ENCODE data around the gene SAG.

The SAG gene

GRCh38 chr2:233363744-233364235 lies 56.2 kb downstream of the SAG start:
- Histone ChIP-seq H3K27me3 (ENCODE audit: insufficient read depth, low read length, poor library complexity) (no peaks in the 10 kb centered on the region), H3K79me1 (ENCODE audit: low read length) (peaks cover 4% of the 10 kb centered on the region), H3K23ac (ENCODE audit: low read length) (no peak overlapping the region), H4K5ac (ENCODE audit: low read length) (no peak overlapping the region), H2AK5ac (ENCODE audit: low read length) (no peak overlapping the region), H3K4ac (ENCODE audit: low read depth, low read length) (no peak overlapping the region), H3K36me3 (ENCODE audit: control insufficient read depth, insufficient read depth, low read length) (no peaks in the 10 kb centered on the region), H3K4me3 (ENCODE audit: low read length) (no peak overlapping the region), H3K18ac (ENCODE audit: low read length) (no peak overlapping the region), H3K56ac (ENCODE audit: low read length) (no peak overlapping the region), H3K79me2 (ENCODE audit: control insufficient read depth, insufficient read depth, low read length) (no peaks in the 10 kb centered on the region), H3K9ac (ENCODE audit: low read length) (no peak overlapping the region), H2BK15ac (replicated peaks; ENCODE audit: low read depth) (no peak overlapping the region), H3K4me2 (ENCODE audit: low read length) (no peak overlapping the region), H2BK5ac (ENCODE audit: low read length) (no peak overlapping the region), H4K8ac (ENCODE audit: low read depth, low read length) (no peak overlapping the region), H3K4me1 (ENCODE audit: control insufficient read depth, low read depth, low read length) (no peaks in the 10 kb centered on the region), H3K27ac (ENCODE audit: low read depth, low read length) (no peak overlapping the region), H2BK120ac (ENCODE audit: low read depth, low read length) (no peak overlapping the region)
- no peak for DNase-seq
- WGBS (ENCODE audit: extremely low coverage, insufficient coverage, low lambda C conversion rate), result no CpG with 5 or more reads among the region's 6 CpGs

DNA sequence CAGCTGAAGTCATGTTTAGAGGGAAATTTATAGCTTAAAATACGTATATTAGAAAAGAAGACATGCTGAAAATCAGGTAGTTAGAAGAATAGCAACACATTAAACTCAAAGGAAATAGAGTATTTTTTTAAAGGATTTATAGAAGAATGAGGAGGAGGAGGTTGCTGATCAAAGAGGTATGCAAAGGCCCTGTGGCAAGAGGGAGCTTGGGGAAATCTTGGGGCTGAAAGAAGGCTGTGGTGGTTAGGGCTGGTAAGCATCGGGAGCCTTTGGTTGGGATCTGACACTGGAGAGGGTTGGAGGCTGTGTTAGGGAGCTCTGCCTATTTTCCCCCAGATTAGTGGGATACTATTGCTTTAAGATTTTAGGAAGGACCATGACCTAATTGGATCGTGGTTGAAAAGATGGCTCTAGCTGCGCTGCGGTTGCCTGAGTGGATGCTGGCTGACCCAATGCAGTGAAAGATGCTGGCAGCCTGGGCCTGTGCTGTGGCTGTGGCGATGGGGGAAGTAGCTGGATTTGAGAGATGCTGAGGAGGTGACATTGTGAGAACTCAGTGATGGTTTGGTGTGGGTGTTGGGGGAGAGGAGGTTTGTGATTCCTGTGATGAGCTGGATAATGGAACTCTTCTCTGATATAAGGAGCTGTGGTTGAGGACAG lies 58.4 kb downstream of the SAG start:
- H3K4ac ChIP-seq (ENCODE audit: low read depth, low read length), result no peak overlapping the region
- WGBS (ENCODE audit: extremely low coverage, insufficient coverage, low lambda C conversion rate), result no CpG with 5 or more reads among the region's 6 CpGs
- H3K23ac ChIP-seq (ENCODE audit: low read length), result no peak overlapping the region

DNA sequence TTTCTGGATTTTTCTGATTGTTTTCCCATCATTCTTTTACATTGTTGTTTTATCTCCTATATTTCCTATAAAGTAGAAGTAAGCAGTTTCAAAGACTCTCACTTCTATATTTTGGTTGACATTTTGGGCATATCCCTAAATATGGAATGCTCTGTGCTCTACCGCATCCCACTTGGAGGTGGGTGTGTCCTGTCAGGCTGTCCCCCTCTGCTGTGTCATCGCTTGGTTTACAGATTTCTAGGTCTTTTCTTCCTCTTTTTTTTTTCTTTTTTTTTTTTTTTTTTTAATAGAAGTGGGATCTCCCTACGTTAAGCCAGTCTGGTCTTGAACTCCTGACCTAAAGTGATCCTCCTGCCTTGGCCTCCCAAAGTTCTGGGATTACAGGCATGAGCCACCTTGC lies 60.0 kb downstream of the SAG start:
- Histone ChIP-seq H3K4me2 (ENCODE audit: low read length) (no peak overlapping the region), H2BK15ac (replicated peaks; ENCODE audit: low read depth) (no peak overlapping the region), H3K27ac (ENCODE audit: low read depth, low read length) (no peak overlapping the region), H3K79me2 (ENCODE audit: control insufficient read depth, insufficient read depth, low read length) (no peaks in the 10 kb centered on the region), H4K5ac (ENCODE audit: low read length) (no peak overlapping the region), H2AK5ac (ENCODE audit: low read length) (no peak overlapping the region), H3K4me1 (ENCODE audit: control insufficient read depth, low read depth, low read length) (no peaks in the 10 kb centered on the region), H3K18ac (ENCODE audit: low read length) (no peak overlapping the region), H2BK5ac (ENCODE audit: low read length) (no peak overlapping the region), H3K9ac (ENCODE audit: low read length) (no peak overlapping the region), H3K79me1 (ENCODE audit: low read length) (peaks cover 1% of the 10 kb centered on the region), H3K36me3 (ENCODE audit: control insufficient read depth, insufficient read depth, low read length) (no peaks in the 10 kb centered on the region), H3K4me3 (ENCODE audit: low read length) (no peak overlapping the region), H3K56ac (ENCODE audit: low read length) (no peak overlapping the region), H4K8ac (ENCODE audit: low read depth, low read length) (no peak overlapping the region), H3K27me3 (ENCODE audit: insufficient read depth, low read length, poor library complexity) (no peaks in the 10 kb centered on the region), H3K23ac (ENCODE audit: low read length) (no peak overlapping the region), H2BK120ac (ENCODE audit: low read depth, low read length) (no peak overlapping the region), H3K4ac (ENCODE audit: low read depth, low read length) (no peak overlapping the region)
- no peak for DNase-seq
- WGBS (ENCODE audit: extremely low coverage, insufficient coverage, low lambda C conversion rate), result no CpG with 5 or more reads among the region's 3 CpGs

More for the DNA sequence above, 58.4 kb downstream of the SAG start:
- no peak overlapping the region for H3K27ac ChIP-seq (ENCODE audit: low read depth, low read length)
- H3K4me1 ChIP-seq (ENCODE audit: control insufficient read depth, low read depth, low read length), result no peaks in the 10 kb centered on the region
- no peak overlapping the region for H4K5ac ChIP-seq (ENCODE audit: low read length)
- no peak overlapping the region for H3K9ac ChIP-seq (ENCODE audit: low read length)
- peaks cover 1% of the 10 kb centered on the region for H3K79me1 ChIP-seq (ENCODE audit: low read length)
- H2BK5ac ChIP-seq (ENCODE audit: low read length), result no peak overlapping the region
- H4K8ac ChIP-seq (ENCODE audit: low read depth, low read length), result no peak overlapping the region
- no peak overlapping the region for H3K4me3 ChIP-seq (ENCODE audit: low read length)
- no peak overlapping the region for H3K56ac ChIP-seq (ENCODE audit: low read length)
- H3K79me2 ChIP-seq (ENCODE audit: control insufficient read depth, insufficient read depth, low read length), result no peaks in the 10 kb centered on the region
- no peak overlapping the region for H3K18ac ChIP-seq (ENCODE audit: low read length)
- no peak overlapping the region for H3K4me2 ChIP-seq (ENCODE audit: low read length)
- no peak overlapping the region for H2AK5ac ChIP-seq (ENCODE audit: low read length)
- no peak overlapping the region for H2BK15ac ChIP-seq (replicated peaks; ENCODE audit: low read depth)
- no peaks in the 10 kb centered on the region for H3K27me3 ChIP-seq (ENCODE audit: insufficient read depth, low read length, poor library complexity)
- H3K36me3 ChIP-seq (ENCODE audit: control insufficient read depth, insufficient read depth, low read length), result no peaks in the 10 kb centered on the region
- no peak for DNase-seq
- H2BK120ac ChIP-seq (ENCODE audit: low read depth, low read length), result no peak overlapping the region

- no CpG with 5 or more reads among the region's 5 CpGs for WGBS (ENCODE audit: extremely low coverage, insufficient coverage, low lambda C conversion rate)
- H3K23ac ChIP-seq (ENCODE audit: low read length), result no peak overlapping the region
- H4K5ac ChIP-seq (ENCODE audit: low read length), result no peak overlapping the region
- H3K79me2 ChIP-seq (ENCODE audit: control insufficient read depth, insufficient read depth, low read length), result no peaks in the 10 kb centered on the region
- H3K79me1 ChIP-seq (ENCODE audit: low read length), result peaks cover 1% of the 10 kb centered on the region
- no peak overlapping the region for H3K27ac ChIP-seq (ENCODE audit: low read depth, low read length)
- H3K18ac ChIP-seq (ENCODE audit: low read length), result no peak overlapping the region
- H3K4ac ChIP-seq (ENCODE audit: low read depth, low read length), result no peak overlapping the region
- no peak overlapping the region for H3K4me3 ChIP-seq (ENCODE audit: low read length)
- no peak for DNase-seq
- H3K27me3 ChIP-seq (ENCODE audit: insufficient read depth, low read length, poor library complexity), result no peaks in the 10 kb centered on the region
- no peak overlapping the region for H2BK5ac ChIP-seq (ENCODE audit: low read length)
- H2BK15ac ChIP-seq (replicated peaks; ENCODE audit: low read depth), result no peak overlapping the region
- H3K4me2 ChIP-seq (ENCODE audit: low read length), result no peak overlapping the region
- no peak overlapping the region for H2BK120ac ChIP-seq (ENCODE audit: low read depth, low read length)
- no peak overlapping the region for H3K9ac ChIP-seq (ENCODE audit: low read length)
- H3K36me3 ChIP-seq (ENCODE audit: control insufficient read depth, insufficient read depth, low read length), result no peaks in the 10 kb centered on the region
- H3K56ac ChIP-seq (ENCODE audit: low read length), result no peak overlapping the region
- no peak overlapping the region for H4K8ac ChIP-seq (ENCODE audit: low read depth, low read length)
- no peaks in the 10 kb centered on the region for H3K4me1 ChIP-seq (ENCODE audit: control insufficient read depth, low read depth, low read length)
- no peak overlapping the region for H2AK5ac ChIP-seq (ENCODE audit: low read length)
These were observed 61.1 kb downstream of the SAG start for GRCh38 chr2:233368756-233369155.

- no peaks in the 10 kb centered on the region for H3K4me1 ChIP-seq (ENCODE audit: control insufficient read depth, low read depth, low read length)
- H3K79me1 ChIP-seq (ENCODE audit: low read length), result peaks cover 1% of the 10 kb centered on the region
- H3K27me3 ChIP-seq (ENCODE audit: insufficient read depth, low read length, poor library complexity), result no peaks in the 10 kb centered on the region
- H2BK15ac ChIP-seq (replicated peaks; ENCODE audit: low read depth), result no peak overlapping the region
- H3K4ac ChIP-seq (ENCODE audit: low read depth, low read length), result no peak overlapping the region
- no peak overlapping the region for H3K4me3 ChIP-seq (ENCODE audit: low read length)
- DNase-seq, result no peak
- no peak overlapping the region for H4K8ac ChIP-seq (ENCODE audit: low read depth, low read length)
- no peaks in the 10 kb centered on the region for H3K79me2 ChIP-seq (ENCODE audit: control insufficient read depth, insufficient read depth, low read length)
- H2BK120ac ChIP-seq (ENCODE audit: low read depth, low read length), result no peak overlapping the region
- WGBS (ENCODE audit: extremely low coverage, insufficient coverage, low lambda C conversion rate), result no CpG with 5 or more reads among the region's 8 CpGs
- H3K9ac ChIP-seq (ENCODE audit: low read length), result no peak overlapping the region
- H2AK5ac ChIP-seq (ENCODE audit: low read length), result no peak overlapping the region
- H3K36me3 ChIP-seq (ENCODE audit: control insufficient read depth, insufficient read depth, low read length), result no peaks in the 10 kb centered on the region
- no peak overlapping the region for H3K23ac ChIP-seq (ENCODE audit: low read length)
- no peak overlapping the region for H2BK5ac ChIP-seq (ENCODE audit: low read length)
- H3K56ac ChIP-seq (ENCODE audit: low read length), result no peak overlapping the region
- H3K27ac ChIP-seq (ENCODE audit: low read depth, low read length), result no peak overlapping the region
- H3K4me2 ChIP-seq (ENCODE audit: low read length), result no peak overlapping the region
- H3K18ac ChIP-seq (ENCODE audit: low read length), result no peak overlapping the region
- H4K5ac ChIP-seq (ENCODE audit: low read length), result no peak overlapping the region
These were observed 61.8 kb downstream of the SAG start for GRCh38 chr2:233369462-233369861.
